ENCODE data around the gene LRRC46.

- TF ChIP-seq SIN3A (IDR thresholded peaks at IDR 0.05; ENCODE audit: low read depth, low read length) (no peak), POLR2A (IDR thresholded peaks at IDR 0.05; ENCODE audit: low read depth, low read length) (no peak), ZBED1 (IDR thresholded peaks at IDR 0.05; ENCODE audit: borderline replicate concordance) (no peak), POU2F2 (IDR thresholded peaks at IDR 0.05; ENCODE audit: borderline replicate concordance, low read depth, low read length) (no peak), MXI1 (IDR thresholded peaks at IDR 0.05; ENCODE audit: low read depth, low read length) (no peak), POLR2AphosphoS5 (IDR thresholded peaks at IDR 0.05; ENCODE audit: low read length) (no peak)
- TF ChIP-seq, protein P1, sequence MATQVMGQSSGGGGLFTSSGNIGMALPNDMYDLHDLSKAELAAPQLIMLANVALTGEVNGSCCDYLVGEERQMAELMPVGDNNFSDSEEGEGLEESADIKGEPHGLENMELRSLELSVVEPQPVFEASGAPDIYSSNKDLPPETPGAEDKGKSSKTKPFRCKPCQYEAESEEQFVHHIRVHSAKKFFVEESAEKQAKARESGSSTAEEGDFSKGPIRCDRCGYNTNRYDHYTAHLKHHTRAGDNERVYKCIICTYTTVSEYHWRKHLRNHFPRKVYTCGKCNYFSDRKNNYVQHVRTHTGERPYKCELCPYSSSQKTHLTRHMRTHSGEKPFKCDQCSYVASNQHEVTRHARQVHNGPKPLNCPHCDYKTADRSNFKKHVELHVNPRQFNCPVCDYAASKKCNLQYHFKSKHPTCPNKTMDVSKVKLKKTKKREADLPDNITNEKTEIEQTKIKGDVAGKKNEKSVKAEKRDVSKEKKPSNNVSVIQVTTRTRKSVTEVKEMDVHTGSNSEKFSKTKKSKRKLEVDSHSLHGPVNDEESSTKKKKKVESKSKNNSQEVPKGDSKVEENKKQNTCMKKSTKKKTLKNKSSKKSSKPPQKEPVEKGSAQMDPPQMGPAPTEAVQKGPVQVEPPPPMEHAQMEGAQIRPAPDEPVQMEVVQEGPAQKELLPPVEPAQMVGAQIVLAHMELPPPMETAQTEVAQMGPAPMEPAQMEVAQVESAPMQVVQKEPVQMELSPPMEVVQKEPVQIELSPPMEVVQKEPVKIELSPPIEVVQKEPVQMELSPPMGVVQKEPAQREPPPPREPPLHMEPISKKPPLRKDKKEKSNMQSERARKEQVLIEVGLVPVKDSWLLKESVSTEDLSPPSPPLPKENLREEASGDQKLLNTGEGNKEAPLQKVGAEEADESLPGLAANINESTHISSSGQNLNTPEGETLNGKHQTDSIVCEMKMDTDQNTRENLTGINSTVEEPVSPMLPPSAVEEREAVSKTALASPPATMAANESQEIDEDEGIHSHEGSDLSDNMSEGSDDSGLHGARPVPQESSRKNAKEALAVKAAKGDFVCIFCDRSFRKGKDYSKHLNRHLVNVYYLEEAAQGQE (IDR thresholded peaks at IDR 0.05; ENCODE audit: low read depth, low read length), result no peak
Measured at GRCh38 chr17:47813077-47813476, 18.4 kb upstream of the LRRC46 start.
